ENCODE data around the gene CFAP119.

Gene CFAP119

GRCh38 chr16:30740364-30741251 lies 21.3 kb downstream of the CFAP119 start:
- ATAC-seq (no peak), DNase-seq (no peak)

- DNase-seq (no peak), ATAC-seq (peak; percentile 19)
These were observed 22.6 kb downstream of the CFAP119 start for GRCh38 chr16:30738984-30739951.

- ATAC-seq, result no peak
These were observed 23.8 kb downstream of the CFAP119 start for GRCh38 chr16:30737794-30738648.

GRCh38 chr16:30736995-30737793 lies 24.7 kb downstream of the CFAP119 start:
- DNase-seq, result no peak
- no peak for ATAC-seq

More at GRCh38 chr16:30737794-30738648, 23.8 kb downstream of the CFAP119 start:
- DNase-seq, result no peak

GRCh38 chr16:30731411-30731810 lies 30.5 kb downstream of the CFAP119 start:
- ATAC-seq, result no peak
- DNase-seq, result no peak

GRCh38 chr16:30728899-30729672 lies 32.8 kb downstream of the CFAP119 start:
- DNase-seq, result no peak
- ATAC-seq, result no peak

GRCh38 chr16:30728321-30728720 lies 33.5 kb downstream of the CFAP119 start:
- ATAC-seq, result no peak
- DNase-seq, result no peak

GRCh38 chr16:30725418-30725792 lies 36.5 kb downstream of the CFAP119 start:
- ATAC-seq (no peak), DNase-seq (no peak)

- DNase-seq (no peak), ATAC-seq (no peak)
These were observed 37.0 kb downstream of the CFAP119 start for GRCh38 chr16:30724641-30725417.

GRCh38 chr16:30723725-30724355 lies 38.0 kb downstream of the CFAP119 start:
- DNase-seq (no peak), ATAC-seq (no peak)

- no peak for ATAC-seq
- no peak for DNase-seq
These were observed 38.9 kb downstream of the CFAP119 start for GRCh38 chr16:30722916-30723315.

- no peak for ATAC-seq
- DNase-seq, result no peak
These were observed 39.4 kb downstream of the CFAP119 start for GRCh38 chr16:30722443-30722842.

GRCh38 chr16:30721606-30722005 lies 40.3 kb downstream of the CFAP119 start:
- ATAC-seq, result no peak
- DNase-seq, result no peak

GRCh38 chr16:30721167-30721566 lies 40.7 kb downstream of the CFAP119 start:
- ATAC-seq (no peak), DNase-seq (no peak)

- no peak for DNase-seq
- ATAC-seq, result no peak
These were observed 41.2 kb downstream of the CFAP119 start for GRCh38 chr16:30720694-30721093.

- ATAC-seq (no peak), DNase-seq (no peak)
These were observed 41.8 kb downstream of the CFAP119 start for GRCh38 chr16:30720086-30720485.

GRCh38 chr16:30715750-30716445 lies 46.0 kb downstream of the CFAP119 start:
- ATAC-seq, result peak; percentile 98

GRCh38 chr16:30711712-30712111 lies 50.1 kb downstream of the CFAP119 start:
- DNase-seq, result no peak

More at GRCh38 chr16:30715750-30716445, 46.0 kb downstream of the CFAP119 start:
- DNase-seq, result peak; percentile 36

More at GRCh38 chr16:30711712-30712111, 50.1 kb downstream of the CFAP119 start:
- no peak for ATAC-seq
